NT2/D1 (cell line): ENCODE data around the gene PLBD2.
A peak's percentile ranks its signal among the peaks of the same experiment; 100 is the strongest.

Source experiments
- DNase-seq: peaks from one replicate; pipeline ENCODE4 v3.0.0-alpha.2; 2011; ENCODE audit warnings: low read depth, low spot score
- H3K27me3 ChIP-seq: 2 replicates; pipeline ENCODE4 v1.6.0; 2011; ENCODE audit warnings: mild to moderate bottlenecking; ENCODE audit not compliant: insufficient read length, insufficient read depth
- H3K36me3 ChIP-seq: 2 replicates; pipeline ENCODE4 v1.6.1; 2011; ENCODE audit warnings: mild to moderate bottlenecking, low read length, mixed read lengths; ENCODE audit not compliant: insufficient read depth, insufficient read length
- H3K4me1 ChIP-seq: 2 replicates; pipeline ENCODE4 v1.5.1; 2011; ENCODE audit not compliant: insufficient read depth, insufficient read length
- H3K4me3 ChIP-seq: 2 replicates; pipeline ENCODE4 v1.5.1; 2011; ENCODE audit warnings: low read depth; ENCODE audit not compliant: insufficient read length
- H3K9ac ChIP-seq: 2 replicates; pipeline ENCODE4 v1.6.0; 2011; ENCODE audit warnings: low read depth; ENCODE audit not compliant: insufficient read length
- H3K9me3 ChIP-seq: 2 replicates; pipeline ENCODE4 v1.5.1; 2011; ENCODE audit warnings: mild to moderate bottlenecking, low read length; ENCODE audit not compliant: insufficient read depth
- SUZ12 ChIP-seq: IDR thresholded peaks from 2 replicates; pipeline ENCODE4 v1.6.1; 2011; ENCODE audit not compliant: insufficient read length, insufficient read depth; ENCODE audit errors: extremely low read depth
- YY1 ChIP-seq: IDR thresholded peaks from 2 replicates; pipeline ENCODE4 v1.6.1; 2011; ENCODE audit not compliant: insufficient read length, insufficient read depth
- ZNF274 ChIP-seq: IDR thresholded peaks from 2 replicates; pipeline ENCODE4 v1.6.1; 2011; ENCODE audit warnings: mild to moderate bottlenecking, low read depth, low read length

Gene PLBD2

GRCh38 chr12:113329791-113330417 is 28.5 kb upstream of the PLBD2 start:
- Histone ChIP-seq H3K9ac (no peak overlapping the region), H3K4me3 (no peak overlapping the region), H3K9me3 (no peaks in the 10 kb centered on the region), H3K4me1 (peaks cover 7% of the 10 kb centered on the region), H3K27me3 (peaks cover 11% of the 10 kb centered on the region), H3K36me3 (peaks cover 34% of the 10 kb centered on the region)
- DNase-seq: no peak
- TF ChIP-seq ZNF274 (no peak), YY1 (no peak), SUZ12 (no peak)

- Histone ChIP-seq H3K4me1 (peaks cover 7% of the 10 kb centered on the region), H3K9me3 (no peaks in the 10 kb centered on the region), H3K4me3 (no peak overlapping the region), H3K36me3 (peaks cover 34% of the 10 kb centered on the region), H3K9ac (no peak overlapping the region), H3K27me3 (peaks cover 11% of the 10 kb centered on the region)
- TF ChIP-seq YY1 (no peak), SUZ12 (no peak), ZNF274 (no peak)
- DNase-seq: no peak
Measured at GRCh38 chr12:113330505-113330904, 27.9 kb upstream of the PLBD2 start.

GRCh38 chr12:113332688-113333417 is 25.5 kb upstream of the PLBD2 start:
- no peak for DNase-seq
- no peak overlapping the region for H3K9ac ChIP-seq
- peaks cover 12% of the 10 kb centered on the region for H3K27me3 ChIP-seq
- H3K36me3 ChIP-seq: peaks cover 34% of the 10 kb centered on the region
- H3K4me3 ChIP-seq: no peak overlapping the region
- H3K4me1 ChIP-seq: peaks cover 9% of the 10 kb centered on the region
- no peaks in the 10 kb centered on the region for H3K9me3 ChIP-seq
- TF ChIP-seq ZNF274 (no peak), YY1 (no peak), SUZ12 (no peak)

GRCh38 chr12:113333418-113333750 is 25.0 kb upstream of the PLBD2 start:
- Histone ChIP-seq H3K9ac (no peak overlapping the region), H3K9me3 (no peaks in the 10 kb centered on the region), H3K36me3 (peaks cover 34% of the 10 kb centered on the region), H3K27me3 (peaks cover 12% of the 10 kb centered on the region), H3K4me1 (peaks cover 9% of the 10 kb centered on the region), H3K4me3 (no peak overlapping the region)
- DNase-seq: no peak
- no peak for TF ChIP-seq SUZ12
- TF ChIP-seq ZNF274: no peak
- no peak for TF ChIP-seq YY1

GRCh38 chr12:113333877-113334785 is 24.3 kb upstream of the PLBD2 start:
- peaks cover 12% of the 10 kb centered on the region for H3K27me3 ChIP-seq
- no peaks in the 10 kb centered on the region for H3K9me3 ChIP-seq
- TF ChIP-seq YY1: no peak
- TF ChIP-seq ZNF274: no peak
- TF ChIP-seq SUZ12: no peak
- peak overlapping the region; percentile 85 for H3K9ac ChIP-seq
- H3K4me3 ChIP-seq: peak overlapping the region; percentile 67
- H3K36me3 ChIP-seq: peaks cover 32% of the 10 kb centered on the region
- H3K4me1 ChIP-seq: peaks cover 9% of the 10 kb centered on the region
- no peak for DNase-seq

- Histone ChIP-seq H3K4me3 (peak within 1 kb of the TSS; percentile 67), H3K36me3 (peaks cover 25% of the 10 kb centered on the region), H3K27me3 (peaks cover 12% of the 10 kb centered on the region), H3K9me3 (no peaks in the 10 kb centered on the region), H3K4me1 (peaks cover 9% of the 10 kb centered on the region), H3K9ac (peak within 1 kb of the TSS; percentile 85)
- TF ChIP-seq ZNF274 (no peak), SUZ12 (no peak), YY1 (no peak)
- DNase-seq: peak; percentile 64
Measured at GRCh38 chr12:113334786-113335539, 23.4 kb upstream of the PLBD2 start, which contains the start of gene SLC8B1. SLC8B1 (minus strand) TSS chr12:113335109; CDS start chr12:113332878, 2,231 bp downstream.
